ENCODE data around the gene IFI44. TPM values are rescaled to one million over a fixed set of nuclear protein-coding genes. Genes with fewer than 3 reads are reported as not detected.

Gene IFI44, protein sequence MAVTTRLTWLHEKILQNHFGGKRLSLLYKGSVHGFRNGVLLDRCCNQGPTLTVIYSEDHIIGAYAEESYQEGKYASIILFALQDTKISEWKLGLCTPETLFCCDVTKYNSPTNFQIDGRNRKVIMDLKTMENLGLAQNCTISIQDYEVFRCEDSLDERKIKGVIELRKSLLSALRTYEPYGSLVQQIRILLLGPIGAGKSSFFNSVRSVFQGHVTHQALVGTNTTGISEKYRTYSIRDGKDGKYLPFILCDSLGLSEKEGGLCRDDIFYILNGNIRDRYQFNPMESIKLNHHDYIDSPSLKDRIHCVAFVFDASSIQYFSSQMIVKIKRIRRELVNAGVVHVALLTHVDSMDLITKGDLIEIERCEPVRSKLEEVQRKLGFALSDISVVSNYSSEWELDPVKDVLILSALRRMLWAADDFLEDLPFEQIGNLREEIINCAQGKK
- total RNA-seq, result 4.8 and 8.0 TPM in 2 replicates

DNA sequence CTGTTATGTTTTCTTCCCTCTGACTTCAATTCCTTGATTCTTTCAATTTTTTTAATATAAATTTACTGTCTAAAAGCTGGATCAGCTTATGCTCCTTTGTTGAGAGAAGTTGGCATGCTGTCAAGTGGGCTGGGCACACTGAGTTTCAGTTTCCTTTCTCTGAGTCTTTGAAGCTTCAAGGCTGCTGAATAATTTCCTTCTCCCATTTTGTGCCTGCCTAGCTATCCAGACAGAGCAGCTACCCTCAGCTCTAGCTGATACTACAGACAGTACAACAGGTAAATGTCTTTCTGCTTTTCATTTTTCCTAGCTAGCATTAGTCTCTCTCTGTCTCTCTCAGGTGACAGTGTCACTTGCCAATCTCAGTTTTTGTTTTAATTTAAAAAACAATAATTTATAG, at the start of gene IFI44:
Gene IFI44, plus strand, starts transcription at position 204 of the 400 bp plus-strand sequence. CDS start 365 bp downstream, outside the sequence.

DNA sequence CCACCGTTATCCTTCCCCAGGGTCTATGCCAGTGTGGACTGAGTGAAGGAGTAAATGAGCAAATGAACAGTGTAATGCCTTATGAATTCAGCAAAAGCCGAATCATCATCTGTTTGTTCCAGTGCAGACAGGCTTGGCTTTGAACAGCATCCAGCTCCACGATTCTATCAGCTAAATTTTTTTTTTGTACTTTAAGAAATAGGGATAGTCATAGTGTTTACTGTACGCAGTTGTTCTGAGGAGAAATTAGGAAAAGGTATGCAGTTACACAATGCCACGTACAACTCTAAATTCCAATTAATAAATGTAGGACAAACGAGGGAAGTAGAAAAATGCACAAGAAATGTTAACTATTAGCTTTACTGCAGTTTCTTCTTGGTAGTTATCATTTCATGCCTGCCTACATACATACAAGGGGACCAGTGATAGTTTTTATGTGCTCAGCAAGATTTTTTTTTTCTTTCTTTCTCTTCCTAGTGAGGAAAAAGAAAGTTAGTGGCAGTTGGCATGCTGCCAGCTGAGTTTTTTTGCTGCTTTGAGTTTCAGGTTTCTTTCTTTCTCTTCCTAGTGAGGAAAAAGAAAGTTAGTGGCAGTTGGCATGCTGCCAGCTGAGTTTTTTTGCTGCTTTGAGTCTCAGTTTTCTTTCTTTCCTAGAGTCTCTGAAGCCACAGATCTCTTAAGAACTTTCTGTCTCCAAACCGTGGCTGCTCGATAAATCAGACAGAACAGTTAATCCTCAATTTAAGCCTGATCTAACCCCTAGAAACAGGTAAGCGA, 29.6 kb upstream of the IFI44 start, which contains the start of gene IFI44L:
Gene IFI44L, plus strand, starts transcription at position 646 of the 777 bp plus-strand sequence. CDS start 7,468 bp downstream, outside the sequence.

Other genes with a start within 250 kb of the IFI44 start
- 48.5 and 61.8 TPM in 2 replicates for gene PTGFR, start 158.9 kb upstream of the IFI44 start, total RNA-seq
- 4.6 and 8.3 TPM in 2 replicates for gene IFI44L, start 29.4 kb upstream of the IFI44 start, total RNA-seq